Retina (tissue), 1 donor: Measurements from ENCODE around the gene INPP5K.
"Not testable (repeated sequence)": the region's sequence is repeated elsewhere in the genome, so short reads cannot be mapped to it uniquely, and the experiment has no call there.

Experiments used
- DNase-seq: peaks from one replicate; pipeline ENCODE4 v3.0.0-alpha.2; 2016

INPP5K gene

GRCh38 chr17:1546292-1546922, 30.0 kb upstream of the INPP5K start:
- no peak for DNase-seq

- no peak for DNase-seq
These were observed 29.2 kb upstream of the INPP5K start for GRCh38 chr17:1545618-1546017.

DNA sequence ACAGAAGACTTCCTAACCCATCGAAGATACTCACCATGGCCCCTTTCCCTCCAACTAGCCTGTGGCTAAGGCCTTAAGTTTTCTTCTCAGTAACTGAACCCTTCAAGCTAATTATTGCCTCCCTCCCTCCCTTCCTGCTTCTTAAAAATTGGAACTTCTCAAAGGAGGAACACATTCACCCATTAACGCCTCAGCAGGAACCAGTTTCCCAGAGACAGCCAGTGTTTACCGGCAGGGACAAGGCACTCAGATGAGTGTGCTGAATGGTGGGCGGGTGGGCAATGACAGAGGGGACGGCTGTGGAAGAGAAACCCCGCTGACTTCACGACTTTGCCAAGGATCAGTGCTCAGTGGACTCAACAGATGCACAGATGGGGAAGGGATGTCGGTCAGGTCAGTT, 25.9 kb upstream of the INPP5K start:
- no peak for DNase-seq

DNA sequence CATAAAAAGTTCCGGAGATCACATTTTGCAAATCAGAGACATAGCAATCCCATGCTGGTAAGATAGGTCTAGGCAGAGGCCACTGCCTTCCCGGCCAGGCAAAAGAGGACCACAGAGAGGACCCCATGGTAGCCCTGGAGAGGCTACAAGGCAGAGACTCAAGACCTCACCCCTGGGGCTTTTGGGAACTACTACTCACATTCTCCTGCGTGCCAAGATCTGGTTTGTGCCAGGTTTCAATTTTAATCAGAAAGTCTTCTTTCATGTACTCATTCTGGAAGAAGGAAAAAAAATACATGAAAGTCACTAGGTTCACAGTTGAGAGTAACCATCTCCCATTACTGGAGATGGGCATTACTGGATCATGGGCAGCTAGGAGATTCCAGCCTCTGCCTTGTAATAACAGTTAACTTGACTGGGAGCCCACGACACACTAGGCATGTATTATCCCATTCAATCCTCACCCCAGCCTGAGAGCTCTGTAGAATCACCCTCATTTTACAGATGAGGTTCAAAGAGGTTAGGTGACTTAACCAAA, 25.0 kb upstream of the INPP5K start:
- no peak for DNase-seq

DNA sequence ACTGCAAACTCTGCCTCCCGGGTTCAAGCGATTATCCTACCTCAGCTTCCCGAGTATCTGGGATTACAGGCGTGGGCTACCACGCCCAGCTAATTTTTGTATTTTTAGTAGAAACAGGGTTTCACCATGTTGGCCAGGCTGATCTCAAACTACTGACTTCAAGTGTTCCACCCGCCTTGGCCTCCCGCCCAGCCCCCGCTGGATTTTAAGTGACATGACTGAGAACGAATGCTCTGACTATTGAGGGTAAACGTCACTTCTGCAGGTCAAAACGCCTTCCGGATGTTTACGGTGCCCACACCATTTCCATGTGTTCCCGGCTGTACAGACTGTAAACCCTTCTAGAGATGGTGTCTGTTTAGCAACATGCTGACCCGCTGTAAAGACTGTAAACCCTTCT, 23.4 kb upstream of the INPP5K start:
- DNase-seq = no peak

DNA sequence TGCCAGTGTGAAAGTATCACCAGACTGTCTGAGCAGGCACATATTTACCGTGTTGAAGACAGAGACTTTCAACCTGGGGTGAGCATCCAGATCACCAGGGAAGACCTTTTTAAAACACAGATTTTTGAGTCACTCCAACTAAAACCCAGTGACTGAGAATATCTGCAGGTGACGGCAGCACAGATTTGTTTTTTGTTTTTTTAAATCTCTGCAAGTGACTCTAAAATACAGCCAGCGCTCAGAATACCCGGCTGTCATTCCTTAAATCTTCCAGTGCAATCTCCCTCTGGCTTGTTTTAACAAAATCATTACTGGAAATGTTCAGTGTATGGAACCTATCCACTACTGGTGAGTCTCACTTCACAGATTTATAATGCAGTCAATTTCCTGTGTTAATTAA, 19.3 kb upstream of the INPP5K start:
- no peak for DNase-seq

DNA sequence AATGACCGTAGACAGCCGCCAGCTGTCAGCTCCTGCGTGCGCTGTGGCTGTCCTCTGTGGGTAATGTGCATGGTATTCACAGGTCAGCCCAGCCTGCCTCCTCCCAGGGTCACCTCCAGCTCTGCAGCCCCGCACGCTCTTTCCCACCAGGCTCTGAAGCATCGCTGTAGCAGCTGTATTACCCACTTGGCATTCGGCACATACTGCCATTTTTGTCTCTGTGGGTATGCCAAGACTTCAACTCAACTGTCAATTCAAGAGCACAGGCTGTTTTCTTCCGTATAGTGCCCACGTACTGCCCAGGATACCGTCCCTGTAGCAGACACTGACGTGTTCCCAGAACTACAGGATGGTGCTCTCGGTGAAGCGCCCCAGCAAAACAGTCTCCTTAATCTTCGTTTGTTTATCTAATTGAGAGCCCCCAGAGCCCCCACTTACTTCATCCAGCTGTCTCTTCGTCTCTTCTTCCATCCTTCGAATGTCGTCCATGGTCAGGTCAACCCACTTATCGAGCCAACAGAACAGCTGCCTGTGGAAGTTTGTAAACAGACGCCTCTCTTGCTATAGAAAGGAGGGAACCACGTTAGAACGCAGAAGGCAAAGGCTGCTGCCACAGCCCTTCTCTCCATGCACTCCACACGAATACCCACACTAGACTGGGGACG, 17.4 kb upstream of the INPP5K start:
- no peak for DNase-seq

- DNase-seq = no peak
These were observed 16.6 kb upstream of the INPP5K start for GRCh38 chr17:1532836-1533602.

- DNase-seq = no peak
These were observed 13.5 kb upstream of the INPP5K start for GRCh38 chr17:1529863-1530262.

- not testable (repeated sequence) for DNase-seq
These were observed 10.5 kb upstream of the INPP5K start for GRCh38 chr17:1526876-1527275.

- no peak for DNase-seq
These were observed 6.2 kb upstream of the INPP5K start for GRCh38 chr17:1522626-1523025.

GRCh38 chr17:1521086-1521640, 4.8 kb upstream of the INPP5K start:
- DNase-seq = no peak

- DNase-seq = no peak
These were observed 3.3 kb upstream of the INPP5K start for GRCh38 chr17:1519678-1520077.

- DNase-seq = no peak
These were observed 2.0 kb upstream of the INPP5K start for GRCh38 chr17:1518410-1518809.

- peak; percentile 75 for DNase-seq
These were observed 598 bp downstream of the INPP5K start for GRCh38 chr17:1515640-1516387.

DNA sequence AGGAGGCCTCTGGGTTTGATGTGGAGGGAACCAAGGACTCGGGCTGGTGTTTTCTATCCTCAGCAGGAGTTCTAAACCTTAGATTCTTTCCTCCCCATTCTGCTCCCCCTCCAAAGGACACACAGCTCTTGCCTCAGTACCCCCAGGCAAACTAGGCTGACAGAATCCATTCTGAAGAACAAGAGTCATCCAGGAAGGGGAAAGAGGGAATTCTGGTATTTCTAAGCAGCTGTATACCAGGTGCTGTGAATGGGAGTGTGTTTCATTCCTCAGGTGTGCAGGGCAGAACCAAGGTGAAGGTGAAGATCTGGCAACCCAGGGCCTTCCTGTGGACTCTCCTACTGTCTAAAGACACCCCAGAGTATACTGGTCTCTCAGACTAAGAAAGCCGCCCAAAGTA, 4.1 kb downstream of the INPP5K start:
- DNase-seq = no peak

- DNase-seq = no peak
These were observed 4.6 kb downstream of the INPP5K start for GRCh38 chr17:1511756-1512321.

DNA sequence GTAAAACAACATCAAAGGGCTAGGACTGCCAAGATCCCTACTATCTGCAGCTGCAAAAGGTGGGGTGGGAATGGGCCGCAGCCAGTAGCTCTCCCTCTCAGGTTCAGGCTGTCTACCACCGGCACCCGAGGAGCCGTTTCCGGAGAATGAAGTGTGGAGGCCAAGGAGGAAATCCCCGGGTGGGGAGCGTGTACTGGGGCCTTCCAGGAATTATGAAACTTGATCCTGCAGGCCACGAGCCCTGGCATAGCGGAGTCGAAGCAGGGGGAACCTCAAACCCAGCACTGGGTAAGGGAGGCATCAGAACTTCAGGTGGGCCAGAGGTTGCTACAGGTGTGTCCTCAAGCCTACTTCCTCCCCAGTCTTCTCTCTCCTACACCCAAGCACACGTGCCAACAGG, 5.1 kb downstream of the INPP5K start:
- no peak for DNase-seq

GRCh38 chr17:1509290-1509881, 7.0 kb downstream of the INPP5K start:
- DNase-seq = no peak

GRCh38 chr17:1508709-1509108, 7.7 kb downstream of the INPP5K start:
- not testable (repeated sequence) for DNase-seq

DNA sequence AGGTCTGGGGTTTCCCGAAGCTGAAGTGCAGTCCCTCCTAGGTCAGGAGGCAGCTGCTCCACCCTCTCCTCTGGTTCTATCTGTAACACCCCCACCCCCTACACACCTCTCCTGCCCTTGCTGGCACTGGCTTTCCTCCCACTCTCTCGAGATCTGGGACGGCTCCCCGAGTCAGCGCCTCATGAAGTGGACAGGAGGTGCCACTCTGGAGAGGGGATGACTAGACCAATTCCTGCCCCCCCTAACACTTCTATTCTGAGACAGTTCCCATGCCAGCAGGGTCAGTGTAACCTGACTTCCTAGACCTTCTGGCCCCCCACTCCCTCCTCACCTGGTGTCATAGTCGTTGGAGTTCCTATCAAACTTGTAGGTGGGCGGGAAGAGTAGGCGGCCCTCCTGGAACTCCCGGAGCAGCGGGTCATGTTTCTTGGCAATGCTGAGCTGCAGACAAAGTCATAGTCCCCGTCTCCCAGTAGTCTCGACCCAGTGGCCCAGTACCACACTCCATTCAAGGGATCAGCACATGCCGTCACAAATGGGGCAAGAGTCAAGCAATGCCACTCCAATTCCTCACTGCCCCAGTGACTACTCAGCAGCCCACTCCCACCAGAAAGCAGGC, 9.7 kb downstream of the INPP5K start:
- no peak for DNase-seq

DNA sequence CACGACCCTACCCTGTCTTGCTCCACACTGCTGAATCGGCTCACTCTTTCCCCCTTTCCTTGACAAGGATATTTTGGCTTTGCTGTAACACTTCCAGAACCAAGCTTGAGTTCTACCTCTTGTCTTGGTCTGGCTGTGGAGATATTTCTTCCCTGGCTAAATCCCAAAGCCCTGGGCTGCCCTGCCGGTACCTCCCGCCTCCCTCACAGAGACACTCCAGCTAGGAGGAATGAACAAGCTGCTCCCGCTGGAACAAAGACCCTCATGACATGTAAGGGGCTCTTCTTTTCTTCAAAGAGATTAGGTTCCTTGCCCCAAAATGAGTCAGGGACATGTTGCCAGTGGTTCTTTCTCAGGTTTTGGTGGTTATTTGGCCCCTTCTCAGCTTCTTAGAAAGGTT, 10.8 kb downstream of the INPP5K start:
- DNase-seq = no peak
